SU-DHL-6 (cell line): ENCODE results near the gene BHMT.

Experiments
- EZH2phosphoT487 ChIP-seq: fragments of 200-600 bp; sonication (generic), shearing (Covaris generic); conservative IDR thresholded peaks from 2 replicates; pipeline ENCODE4 v1.6.1; 2018; ENCODE audit warnings: mild to moderate bottlenecking, antibody characterized with exemption, low read length, moderate library complexity, mixed read lengths
- TF ChIP-seq, protein P1 (sequence below): fragments of 200-600 bp; sonication (generic); IDR thresholded peaks from one replicate; pipeline ENCODE4 v1.5.1; 2017; ENCODE audit warnings: antibody characterized with exemption, mild to moderate bottlenecking, low read length, moderate library complexity; ENCODE audit not compliant: insufficient read depth, poor library complexity, severe bottlenecking

DNA sequence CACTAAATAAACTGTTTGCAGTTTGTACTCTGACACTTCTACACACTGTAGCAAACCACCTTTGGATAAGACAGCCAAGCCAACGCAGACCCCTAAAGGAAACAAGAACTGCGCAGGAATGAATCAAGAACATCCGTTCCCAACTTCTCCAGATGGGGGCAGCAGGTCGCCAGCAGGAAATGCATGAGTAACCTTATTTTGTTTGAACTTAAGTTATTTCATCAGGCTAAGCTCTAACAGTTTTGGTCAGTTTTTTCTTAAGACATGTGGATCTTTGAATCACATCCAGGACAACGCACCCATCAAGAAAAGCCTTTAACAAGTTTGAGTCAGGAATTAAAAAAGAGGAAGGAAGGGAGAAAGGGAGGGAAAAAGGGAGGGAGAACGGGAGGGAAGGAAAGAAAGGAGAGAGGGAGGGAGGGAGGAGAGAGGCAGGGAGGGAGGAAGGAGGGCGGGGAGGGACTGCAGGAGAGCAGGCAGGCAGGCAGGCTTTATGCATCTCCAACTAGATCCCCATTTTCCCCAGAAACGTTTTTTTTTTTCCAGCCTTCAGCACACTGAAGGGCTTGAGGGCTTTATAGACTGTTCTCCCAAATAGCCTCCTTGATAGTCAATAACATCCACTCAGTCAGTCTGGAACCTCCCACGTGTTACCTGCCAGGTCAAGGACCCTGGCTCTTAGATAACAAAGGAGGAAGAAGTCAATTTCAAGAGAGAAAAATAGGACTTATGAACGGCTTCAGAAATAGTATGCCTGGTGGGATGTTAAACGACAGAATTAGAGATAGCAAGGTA lies 22.2 kb downstream of the BHMT start:
- TF ChIP-seq, protein P1, sequence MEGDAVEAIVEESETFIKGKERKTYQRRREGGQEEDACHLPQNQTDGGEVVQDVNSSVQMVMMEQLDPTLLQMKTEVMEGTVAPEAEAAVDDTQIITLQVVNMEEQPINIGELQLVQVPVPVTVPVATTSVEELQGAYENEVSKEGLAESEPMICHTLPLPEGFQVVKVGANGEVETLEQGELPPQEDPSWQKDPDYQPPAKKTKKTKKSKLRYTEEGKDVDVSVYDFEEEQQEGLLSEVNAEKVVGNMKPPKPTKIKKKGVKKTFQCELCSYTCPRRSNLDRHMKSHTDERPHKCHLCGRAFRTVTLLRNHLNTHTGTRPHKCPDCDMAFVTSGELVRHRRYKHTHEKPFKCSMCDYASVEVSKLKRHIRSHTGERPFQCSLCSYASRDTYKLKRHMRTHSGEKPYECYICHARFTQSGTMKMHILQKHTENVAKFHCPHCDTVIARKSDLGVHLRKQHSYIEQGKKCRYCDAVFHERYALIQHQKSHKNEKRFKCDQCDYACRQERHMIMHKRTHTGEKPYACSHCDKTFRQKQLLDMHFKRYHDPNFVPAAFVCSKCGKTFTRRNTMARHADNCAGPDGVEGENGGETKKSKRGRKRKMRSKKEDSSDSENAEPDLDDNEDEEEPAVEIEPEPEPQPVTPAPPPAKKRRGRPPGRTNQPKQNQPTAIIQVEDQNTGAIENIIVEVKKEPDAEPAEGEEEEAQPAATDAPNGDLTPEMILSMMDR = peak; percentile 73
- TF ChIP-seq EZH2phosphoT487 = no peak
